HG03064 (cell line): ENCODE results near the gene HCFC1R1.

Source experiments
- ATAC-seq: cut with Tn5 transposase; IDR thresholded peaks from one replicate; pipeline ENCODE4 v1.9.1; 2021; ENCODE audit warnings: low read depth; ENCODE audit not compliant: unreplicated experiment

HCFC1R1 gene

DNA sequence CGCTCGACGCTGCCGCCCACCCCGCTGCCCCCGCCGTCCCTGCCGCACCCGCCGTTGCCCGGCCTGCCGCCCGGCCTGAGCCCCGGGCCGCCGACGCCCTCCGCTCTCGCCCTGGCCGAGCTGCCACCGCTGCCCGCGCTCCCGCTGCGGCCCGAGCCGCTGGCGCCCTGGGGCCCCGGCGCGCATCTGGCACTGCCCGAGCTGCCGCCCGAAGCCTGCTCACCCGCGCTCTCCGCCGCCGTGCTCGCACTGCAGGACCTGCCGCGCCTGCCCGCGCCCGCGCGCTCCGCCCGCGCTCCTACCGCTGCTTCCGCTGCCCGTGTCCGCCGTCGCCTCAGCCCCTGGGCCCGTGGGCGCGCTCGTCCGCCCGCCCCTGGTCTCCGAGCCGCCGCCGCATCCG lies 19.4 kb downstream of the HCFC1R1 start:
- ATAC-seq = no peak

DNA sequence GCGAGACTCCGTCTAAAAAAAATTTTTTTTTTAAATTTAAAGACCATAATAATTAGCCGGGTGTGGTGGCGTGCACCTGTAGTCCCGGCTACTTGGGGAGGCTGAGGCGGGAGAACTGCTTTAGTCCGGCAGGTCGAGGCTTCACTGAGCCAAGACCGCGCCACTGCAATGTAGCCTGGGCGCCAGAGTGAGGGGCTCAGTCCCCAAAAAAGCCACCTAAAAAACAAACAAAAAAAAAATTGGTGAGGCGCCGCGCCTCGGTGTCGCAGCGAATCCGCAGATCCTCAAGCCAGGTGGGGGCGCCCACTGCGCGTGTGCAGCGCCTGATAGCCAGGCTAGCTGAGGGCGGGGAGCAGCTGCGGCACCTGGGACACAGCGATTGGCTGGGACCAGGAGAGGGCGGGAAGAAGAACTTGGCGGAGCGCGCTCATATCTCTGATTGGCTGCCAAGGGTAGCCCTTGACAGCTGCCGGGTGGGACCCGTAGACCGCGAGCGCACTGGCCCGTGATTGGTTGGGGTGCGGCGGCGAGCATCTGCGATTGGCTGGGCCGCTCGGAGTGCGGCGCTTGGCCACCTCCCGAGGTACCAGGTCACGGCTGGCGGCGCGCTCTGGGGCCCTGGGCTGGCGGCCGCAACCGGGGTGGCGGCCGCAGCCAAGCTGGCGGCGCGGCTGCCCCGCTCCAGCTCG lies 20.0 kb downstream of the HCFC1R1 start:
- ATAC-seq = peak; percentile 93

DNA sequence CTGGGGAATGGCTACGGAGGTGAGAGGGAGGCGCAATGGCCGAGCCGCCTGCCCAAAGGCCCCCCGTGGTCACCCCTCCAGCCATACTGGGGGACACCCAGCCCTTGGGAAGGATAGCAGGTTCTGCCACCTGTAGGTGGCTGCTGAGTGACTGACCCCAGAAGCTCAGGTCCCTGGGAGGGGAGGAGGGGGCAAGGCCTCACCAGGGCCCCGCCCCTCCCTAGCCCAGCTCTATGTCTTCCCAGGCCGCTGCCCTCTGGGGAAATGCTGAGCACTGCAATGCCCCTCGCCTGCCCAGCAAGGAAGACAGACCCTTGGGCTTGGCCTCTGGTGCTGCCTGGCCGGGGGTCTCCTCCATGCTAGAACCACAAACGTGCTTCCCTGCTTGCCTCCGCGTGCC lies 22.4 kb downstream of the HCFC1R1 start:
- no peak for ATAC-seq

DNA sequence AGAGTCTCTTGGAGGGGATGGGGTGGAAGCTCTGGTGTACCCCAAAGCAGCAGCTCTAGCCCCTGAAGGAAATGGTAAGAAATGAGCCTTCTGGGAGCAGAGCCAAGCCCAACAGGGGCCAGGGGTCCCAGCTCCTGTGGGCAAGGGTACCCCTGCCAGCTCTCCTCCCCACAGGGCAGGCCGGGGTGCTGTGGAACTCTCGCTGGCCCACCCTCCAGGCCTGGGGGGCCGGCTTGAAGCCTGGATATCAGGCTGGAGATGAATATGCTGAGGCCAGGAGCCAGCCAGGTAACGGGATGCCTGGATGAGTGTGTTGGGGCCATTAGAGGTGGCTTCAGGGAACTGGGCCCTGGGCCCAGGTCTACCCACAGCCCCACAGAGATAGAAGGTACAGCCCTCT lies 23.2 kb downstream of the HCFC1R1 start:
- ATAC-seq = no peak

DNA sequence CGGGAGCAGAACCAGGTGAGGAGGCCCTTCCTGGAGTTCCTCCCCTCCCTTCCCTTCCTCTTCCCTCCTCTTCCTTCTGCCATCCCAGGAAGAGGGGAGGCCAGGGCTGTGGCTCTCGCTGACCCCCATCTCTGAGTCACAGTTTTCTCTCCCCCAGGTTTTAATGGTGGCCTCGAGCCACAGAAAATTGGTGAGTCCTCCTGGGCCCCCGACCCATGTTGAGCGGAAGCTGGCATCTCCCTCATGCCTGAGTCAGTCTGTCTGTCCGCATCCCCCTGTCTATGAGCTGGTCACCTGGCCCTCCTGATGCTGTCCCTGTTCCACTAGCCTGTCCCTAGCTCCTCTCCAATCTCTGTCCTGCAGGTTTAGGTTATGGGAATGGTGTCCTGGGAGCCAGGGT lies 23.8 kb downstream of the HCFC1R1 start:
- ATAC-seq = no peak

DNA sequence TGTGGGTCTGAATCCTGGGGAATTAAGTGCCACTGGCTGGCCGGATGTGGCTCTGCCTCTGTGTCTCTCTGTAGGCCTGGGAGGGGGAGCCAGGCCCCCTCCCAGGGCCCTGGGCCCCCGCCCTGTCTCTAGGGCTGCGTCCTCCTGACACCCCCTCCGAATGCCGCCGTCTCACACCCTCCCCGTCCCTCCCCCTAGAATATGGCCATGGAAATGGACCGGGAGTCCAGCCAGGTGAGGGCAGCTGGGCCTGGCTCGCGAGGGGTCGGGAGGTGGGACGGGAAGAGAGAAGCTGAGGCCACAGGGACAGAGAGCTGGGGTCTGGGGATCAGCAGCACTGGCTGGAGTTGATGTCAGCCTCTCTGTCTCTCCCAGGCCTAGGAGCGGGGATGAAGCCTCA lies 27.4 kb downstream of the HCFC1R1 start:
- ATAC-seq = no peak

DNA sequence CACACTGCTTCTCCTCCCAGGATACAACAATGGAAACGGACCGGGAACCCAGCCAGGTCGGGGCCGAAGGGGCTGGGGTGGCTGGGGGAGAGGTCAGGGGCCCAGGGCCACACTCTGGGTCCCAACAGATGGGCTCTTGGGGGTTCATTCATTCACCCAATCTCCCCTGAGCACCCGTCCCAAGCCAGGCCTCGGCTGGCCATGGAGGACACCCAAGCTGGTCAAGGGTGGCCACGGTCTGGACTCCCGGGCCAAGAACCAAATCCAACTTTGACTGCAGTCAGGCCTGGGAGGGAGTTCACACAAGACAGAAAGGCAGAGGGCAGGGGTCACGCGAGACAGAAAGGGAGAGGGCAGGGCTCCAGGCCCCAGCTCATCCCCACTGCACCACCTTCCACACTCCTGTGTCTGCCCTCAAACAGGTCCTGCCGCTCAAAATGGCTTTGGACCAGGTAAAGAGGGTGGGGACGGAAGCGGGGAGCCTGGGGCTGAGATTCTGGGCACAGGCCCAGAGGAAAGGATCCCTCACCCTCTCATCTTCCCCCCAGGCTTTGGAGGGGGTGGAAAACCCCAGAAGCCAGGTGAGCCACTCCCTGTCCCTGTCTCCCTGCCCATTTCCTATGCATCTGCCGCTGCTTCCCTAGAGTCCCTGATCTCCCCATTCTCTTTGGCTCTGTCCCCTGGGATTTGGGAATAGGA lies 31.2 kb downstream of the HCFC1R1 start:
- ATAC-seq = no peak

DNA sequence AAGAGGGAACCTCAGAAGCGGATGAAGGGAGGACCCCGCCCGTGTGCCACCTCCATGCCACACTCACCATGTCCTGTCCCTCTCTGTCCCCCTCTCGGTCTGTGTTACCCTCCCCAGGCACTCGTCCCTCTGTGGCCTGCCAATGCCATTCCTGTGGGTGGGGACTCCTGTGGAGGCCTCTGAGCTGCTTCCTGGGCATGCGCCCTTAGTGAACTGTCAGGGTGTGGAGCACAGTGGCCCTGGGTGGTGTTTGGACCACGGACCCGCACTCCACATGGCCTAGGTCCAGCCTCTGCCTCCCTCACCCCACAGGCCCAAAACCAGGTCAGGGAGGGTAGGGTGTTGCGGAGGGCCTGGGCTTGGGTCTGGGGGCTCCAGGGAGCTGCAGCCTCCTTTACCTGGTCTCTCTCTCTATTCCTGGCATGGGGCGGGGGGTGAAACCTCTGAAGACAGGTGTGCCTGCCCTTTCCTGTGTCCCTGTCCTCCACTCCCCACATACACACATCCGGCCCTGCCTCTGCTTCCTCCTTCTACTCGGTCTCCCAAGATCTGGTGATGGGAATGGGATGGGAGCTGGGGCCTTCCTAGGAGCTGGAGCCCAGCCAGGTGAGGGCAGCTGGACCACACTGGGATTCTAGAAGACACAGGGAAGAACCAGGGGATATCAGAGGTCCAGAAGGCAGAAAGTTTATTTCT lies 32.0 kb downstream of the HCFC1R1 start:
- no peak for ATAC-seq

DNA sequence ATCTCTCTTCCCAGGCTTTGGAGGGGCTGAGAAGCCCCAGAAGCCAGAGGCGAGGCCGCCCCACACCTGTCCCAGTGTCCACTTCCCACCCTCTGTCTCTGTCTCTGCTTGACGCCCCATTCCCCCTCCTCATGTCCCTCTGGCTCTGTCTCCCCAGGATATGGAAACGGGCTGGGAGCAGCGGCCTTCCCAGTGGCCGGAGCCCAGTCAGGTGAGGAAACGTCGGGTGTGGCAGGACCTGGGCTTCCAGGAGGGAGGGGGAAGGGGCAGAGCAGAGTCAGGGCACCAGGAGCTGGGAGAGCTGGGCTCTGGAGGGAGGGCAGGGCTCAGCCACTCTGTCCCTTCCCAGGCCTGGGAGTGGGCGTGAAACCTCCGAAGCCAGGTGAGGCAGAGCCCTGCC lies 32.9 kb downstream of the HCFC1R1 start:
- ATAC-seq = no peak

DNA sequence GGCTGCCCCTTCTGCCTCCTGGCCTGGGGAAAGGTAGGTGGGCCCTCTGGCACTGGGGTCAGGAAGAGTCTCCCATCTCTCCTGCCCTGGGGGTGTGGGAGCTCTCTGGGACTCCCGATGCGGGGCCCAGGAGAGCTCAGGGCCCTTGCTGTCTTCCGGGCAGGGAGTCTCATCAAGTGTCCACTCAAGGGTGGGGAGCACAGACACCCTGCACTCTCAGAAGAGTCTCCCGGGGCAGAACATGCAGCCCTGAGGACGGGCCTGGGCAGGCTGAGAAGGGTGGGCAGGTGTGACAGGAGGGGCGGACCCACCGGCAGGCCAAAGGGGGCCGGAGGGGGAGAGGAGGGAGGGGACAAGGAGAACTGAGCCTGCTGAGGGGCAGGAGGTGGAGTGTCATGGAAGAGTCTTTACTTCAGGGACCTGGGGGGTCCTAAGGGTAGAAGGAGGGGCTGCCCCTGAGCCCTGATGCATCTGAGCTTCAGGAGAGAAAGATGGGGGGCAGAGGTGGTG lies 35.1 kb downstream of the HCFC1R1 start:
- no peak for ATAC-seq

DNA sequence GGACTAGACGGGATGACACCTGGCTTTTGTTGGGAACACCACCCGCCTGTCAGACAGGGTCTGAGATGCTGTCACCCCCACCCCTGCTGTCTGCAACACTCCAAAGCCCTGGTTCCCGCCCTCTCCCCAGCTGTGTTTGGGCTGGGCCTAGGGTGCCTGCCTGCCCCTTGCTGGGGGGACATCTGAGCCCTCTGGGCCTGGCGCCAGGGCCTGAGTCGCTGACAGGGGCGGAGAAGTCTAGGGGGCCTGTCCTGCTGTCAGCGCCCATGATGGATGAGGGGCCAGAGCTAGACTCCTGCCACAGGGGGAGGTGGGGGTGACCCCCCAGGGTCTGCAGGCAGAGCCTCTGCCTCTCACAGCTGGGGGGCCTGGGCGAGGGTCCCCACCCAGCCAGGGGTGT lies 35.9 kb downstream of the HCFC1R1 start:
- ATAC-seq = no peak

DNA sequence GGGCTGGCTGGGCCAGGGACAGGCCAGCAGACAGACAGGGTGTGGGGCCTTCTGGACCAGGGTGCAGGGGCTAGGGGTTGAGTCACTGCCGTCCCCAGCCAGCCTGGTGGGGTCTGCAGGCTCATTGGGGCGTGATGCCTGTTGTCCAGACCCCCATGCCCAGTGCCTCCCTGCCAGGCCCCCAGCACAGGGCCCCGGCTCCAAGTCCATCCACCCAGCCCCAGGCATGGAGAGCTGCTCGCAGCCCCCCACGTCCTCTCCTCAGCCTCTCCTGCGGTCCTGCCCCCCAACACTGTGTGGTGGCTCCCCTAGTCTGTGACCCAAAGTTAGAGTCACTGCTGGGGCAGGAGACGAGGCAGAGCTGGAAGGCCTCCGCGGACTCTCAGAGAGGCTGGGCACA lies 36.5 kb downstream of the HCFC1R1 start:
- ATAC-seq = no peak

DNA sequence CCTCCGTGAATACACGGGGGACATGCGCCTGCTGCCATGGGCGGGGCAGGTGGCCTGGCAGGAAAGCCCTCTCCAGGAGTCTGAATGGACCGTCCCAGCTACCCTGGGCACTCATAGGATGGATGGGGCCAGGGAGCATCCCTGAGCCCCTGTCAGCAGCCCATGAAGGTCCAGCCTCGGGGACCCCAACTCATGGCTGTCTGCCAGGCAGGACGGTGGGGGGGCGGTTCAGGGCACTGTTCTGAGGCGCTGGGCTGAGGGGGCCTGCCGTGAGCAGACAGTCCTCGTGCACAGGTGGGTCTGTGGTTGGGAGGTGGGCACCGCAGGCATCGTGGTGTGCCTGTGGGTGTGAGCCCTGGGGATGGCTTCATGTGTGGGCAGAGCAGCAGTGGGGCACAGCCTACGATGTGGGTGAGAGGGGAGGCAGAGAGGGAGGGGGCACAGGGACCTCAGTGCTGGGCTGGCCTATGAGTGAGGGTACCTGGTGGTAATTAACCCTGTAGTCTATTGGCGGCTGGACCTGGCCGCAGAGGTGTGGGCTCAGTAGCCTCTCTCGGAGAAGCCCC lies 37.0 kb downstream of the HCFC1R1 start:
- no peak for ATAC-seq

DNA sequence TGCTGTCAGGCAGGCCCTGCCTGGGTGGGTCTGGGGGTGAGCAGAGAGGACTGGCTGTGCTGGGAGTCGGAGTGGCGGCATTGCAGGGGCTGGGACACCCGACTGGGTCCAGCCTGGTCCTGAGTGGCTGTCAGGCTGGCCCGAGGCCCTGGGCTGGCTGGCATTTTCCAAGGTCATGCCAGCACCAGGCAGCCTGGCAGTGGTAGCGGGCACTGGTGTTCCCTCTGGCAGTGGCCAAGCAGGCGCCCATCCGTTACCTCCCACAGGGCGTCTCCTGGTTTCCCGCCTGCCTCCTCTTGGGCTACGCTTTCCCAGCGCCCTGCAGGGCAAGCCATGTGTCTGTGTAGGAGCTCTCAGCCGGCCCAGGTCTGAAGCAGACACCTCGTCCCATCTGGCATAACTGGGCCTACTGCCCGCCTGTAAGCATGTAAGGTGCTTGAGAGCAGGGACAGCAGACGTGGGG lies 37.8 kb downstream of the HCFC1R1 start:
- ATAC-seq = no peak

DNA sequence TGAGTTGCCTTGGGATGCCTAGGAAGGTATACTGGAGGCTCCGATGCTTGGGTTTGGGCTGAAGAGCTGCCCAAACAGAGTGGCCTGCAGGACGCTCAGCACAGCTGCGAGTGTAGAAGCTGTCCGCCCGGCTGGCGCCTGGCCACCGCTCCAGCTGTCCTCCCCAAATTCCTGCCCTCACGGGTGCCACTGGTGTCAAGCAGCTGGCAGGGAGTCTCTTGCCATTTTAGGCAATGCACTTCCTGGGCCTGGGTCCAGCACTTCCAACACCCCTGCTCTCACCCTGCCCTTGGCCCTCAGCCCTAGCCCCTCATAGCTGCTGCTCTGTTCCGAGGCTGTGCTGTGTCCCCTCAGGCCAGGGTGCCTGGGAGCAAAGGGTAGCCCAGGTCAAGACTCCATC lies 38.3 kb downstream of the HCFC1R1 start:
- no peak for ATAC-seq

DNA sequence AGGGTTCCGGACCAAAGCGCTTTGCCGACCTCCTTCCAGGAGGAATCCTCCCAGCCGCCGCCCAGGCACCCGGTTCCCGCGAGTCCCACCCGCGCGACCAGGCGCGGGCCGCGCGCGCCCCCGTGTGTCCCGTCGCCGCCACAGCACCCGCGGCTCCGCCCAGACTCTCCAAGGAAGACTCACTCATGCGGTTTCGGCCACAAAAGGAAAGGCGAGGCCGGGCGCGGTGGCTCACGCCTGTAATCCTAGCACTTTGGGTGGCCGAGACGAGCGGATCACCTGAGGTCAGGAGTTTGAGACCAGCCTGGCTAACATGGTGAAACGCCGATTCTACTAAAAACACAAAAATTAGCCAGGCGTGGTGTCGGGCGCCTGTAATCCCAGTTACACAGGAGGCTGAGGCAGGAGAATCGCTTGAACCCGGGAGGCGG lies 40.0 kb downstream of the HCFC1R1 start:
- no peak for ATAC-seq

DNA sequence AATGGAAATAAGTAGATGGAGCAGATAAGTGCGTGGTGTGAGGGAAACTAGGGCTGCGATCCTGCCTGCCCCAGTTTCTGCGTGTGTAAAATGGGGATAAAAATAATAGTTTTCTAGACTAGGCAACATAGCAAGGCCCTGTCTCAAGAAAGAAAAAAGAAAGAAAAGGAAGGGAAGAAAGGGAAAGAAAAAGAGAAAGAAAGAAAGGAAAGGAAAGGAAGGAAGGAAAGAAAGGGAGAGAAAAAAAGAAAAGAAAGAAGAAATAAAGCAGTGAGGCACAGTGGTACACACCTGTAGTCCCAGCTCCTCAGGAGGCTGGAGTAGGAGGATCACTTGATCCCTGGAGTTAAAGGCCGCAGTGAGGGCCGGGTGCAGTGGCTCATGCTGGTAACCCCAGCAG lies 41.3 kb downstream of the HCFC1R1 start:
- no peak for ATAC-seq

DNA sequence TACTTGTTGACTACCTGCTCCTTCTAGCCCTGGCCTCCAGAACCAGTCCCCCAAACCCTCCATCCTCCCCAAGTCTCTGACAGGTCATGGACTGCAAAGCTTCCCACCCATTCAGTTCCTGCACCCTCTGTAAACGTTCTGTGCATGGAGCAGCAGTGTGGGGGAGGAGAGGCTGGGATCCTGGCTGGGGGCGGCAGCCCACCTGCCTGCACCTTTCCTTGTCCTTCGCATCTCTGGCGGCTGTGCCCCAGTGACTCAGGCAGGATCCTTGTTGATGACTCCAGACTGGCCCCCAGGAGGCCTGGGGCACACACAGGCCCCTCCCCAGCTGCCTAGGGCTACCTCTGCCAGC lies 41.9 kb downstream of the HCFC1R1 start:
- ATAC-seq = no peak

DNA sequence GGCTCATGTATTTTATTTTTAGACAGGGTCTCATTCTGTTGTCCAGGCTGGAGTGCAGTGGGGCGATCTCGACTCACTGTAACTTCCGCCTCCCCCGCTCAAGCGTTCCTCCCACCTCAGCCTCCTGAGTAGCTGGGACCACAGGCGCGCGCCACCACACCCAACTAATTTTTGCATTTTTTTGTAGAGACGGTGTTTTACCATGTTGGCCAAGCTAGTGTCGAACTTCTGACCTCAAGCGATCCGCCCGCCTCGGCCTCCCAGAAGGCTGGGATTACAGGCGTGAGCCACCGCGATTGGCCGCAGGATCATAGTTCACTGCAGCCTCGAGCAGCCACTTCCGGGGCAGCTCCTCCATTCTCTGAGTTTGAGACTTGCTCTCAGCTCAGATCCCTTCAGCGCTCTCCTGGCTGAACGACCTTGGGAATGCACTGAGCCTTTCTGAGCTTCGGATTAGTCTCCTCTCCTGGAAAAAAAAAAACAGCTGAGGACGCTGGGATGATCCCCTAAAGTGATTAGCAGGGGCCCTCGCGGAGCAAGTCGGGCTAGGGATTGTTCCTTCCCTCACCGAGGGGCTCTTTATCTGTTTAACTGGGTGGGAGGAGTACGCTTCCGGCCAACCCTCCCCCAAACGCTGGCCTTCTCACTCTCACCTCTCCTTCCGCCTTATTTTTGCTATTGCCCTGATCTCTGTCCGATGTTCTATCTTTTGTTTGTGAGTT lies 42.4 kb downstream of the HCFC1R1 start:
- ATAC-seq = no peak
